K562 (cell line): ENCODE results near the gene CARD8. TPM values are rescaled to one million over a fixed set of nuclear protein-coding genes. Genes with fewer than 3 reads are reported as not detected.
A peak's percentile ranks its signal among the peaks of the same experiment; 100 is the strongest.

Experiments used
- ARID3B ChIP-seq: fragments of 250-450 bp; sonication (Bioruptor Pico); IDR thresholded peaks from 2 replicates; pipeline ENCODE4 v1.4.0; 2020; ENCODE audit warnings: borderline replicate concordance
- BRCA1 ChIP-seq, 2 experiments: fragments of 450-650 bp in 1 of 2; sonication (generic) in 1 of 2; formaldehyde crosslinking in 1 of 2; IDR thresholded peaks; 2 replicates each; pipeline versions ENCODE4 v1.5.0 to v1.6.1; 2017 to 2020; ENCODE audit warnings: mild to moderate bottlenecking in 1 of 2, missing genetic modification reagents in 1 of 2
- CHD4 ChIP-seq: fragments of 200-600 bp; sonication (generic); IDR thresholded peaks from 3 replicates; pipeline ENCODE4 v1.6.1; 2012; ENCODE audit warnings: low read depth, mild to moderate bottlenecking, mixed read lengths, low read length, inconsistent platforms; ENCODE audit not compliant: insufficient read depth, insufficient replicate concordance, poor library complexity, severe bottlenecking
- CREM ChIP-seq: IDR thresholded peaks from 2 replicates; pipeline ENCODE4 v1.6.1; 2014; ENCODE audit warnings: antibody characterized with exemption, low read depth
- CXXC5 ChIP-seq: fragments of 250-450 bp; sonication (Bioruptor Pico); IDR thresholded peaks from 2 replicates; pipeline ENCODE4 v1.8.0; 2022; ENCODE audit warnings: inconsistent platforms, mild to moderate bottlenecking, moderate library complexity
- DPF2 ChIP-seq: fragments of 450-650 bp; IDR thresholded peaks from 2 replicates; pipeline ENCODE4 v1.6.1; 2016
- EZH2 ChIP-seq: IDR thresholded peaks from 2 replicates; pipeline ENCODE4 v1.6.1; 2012; ENCODE audit warnings: low read depth, mild to moderate bottlenecking, inconsistent platforms, low read length, borderline replicate concordance
- FIP1L1 ChIP-seq: fragments of 200-400 bp; formaldehyde crosslinking; IDR thresholded peaks from 2 replicates; pipeline ENCODE4 v1.6.1; 2018; ENCODE audit warnings: mild to moderate bottlenecking, low read depth, low read length; ENCODE audit not compliant: poor library complexity, severe bottlenecking
- GTF2B ChIP-seq: IDR thresholded peaks from 2 replicates; pipeline ENCODE4 v1.6.1; 2011; ENCODE audit not compliant: insufficient read length; ENCODE audit errors: extremely low read depth
- KAT2B ChIP-seq: IDR thresholded peaks from one replicate; pipeline ENCODE4 v1.6.1; 2012; ENCODE audit warnings: low read depth, mild to moderate bottlenecking, control low read depth, inconsistent platforms, low read length, moderate library complexity
- MTA1 ChIP-seq: fragments of 450-650 bp; IDR thresholded peaks from 2 replicates; pipeline ENCODE4 v1.6.1; 2017; ENCODE audit warnings: borderline replicate concordance
- MXD1 ChIP-seq: fragments of 250-450 bp; sonication (Bioruptor Pico); IDR thresholded peaks from 2 replicates; pipeline ENCODE4 v1.8.0; 2021; ENCODE audit warnings: borderline replicate concordance, mild to moderate bottlenecking, moderate library complexity; ENCODE audit not compliant: poor library complexity, severe bottlenecking
- NR4A1 ChIP-seq, 2 experiments: fragments of 250-450 bp in 1 of 2; fragments of 450-650 bp in 1 of 2; sonication (Bioruptor Pico) in 1 of 2; IDR thresholded peaks; 2 replicates each; pipeline versions ENCODE4 v1.4.0 to v1.6.1; 2016 to 2020; ENCODE audit warnings: mild to moderate bottlenecking in 2 of 2, missing compliant biosample characterization in 1 of 2, missing genetic modification characterization in 1 of 2, moderate library complexity in 1 of 2
- SMARCC2 ChIP-seq: fragments of 450-650 bp; IDR thresholded peaks from 2 replicates; pipeline ENCODE4 v1.6.1; 2017; ENCODE audit warnings: antibody characterized with exemption, moderate library complexity, mild to moderate bottlenecking, low read depth
- TCF3 ChIP-seq: sonication (generic); formaldehyde crosslinking; IDR thresholded peaks from 2 replicates; pipeline ENCODE4 v1.4.0; 2020; ENCODE audit warnings: mild to moderate bottlenecking, missing genetic modification reagents
- ZBTB34 ChIP-seq: fragments of 250-450 bp; sonication (Bioruptor Pico); IDR thresholded peaks from 2 replicates; pipeline ENCODE4 v1.8.0; 2021; ENCODE audit warnings: mild to moderate bottlenecking, moderate library complexity
- ZNF354B ChIP-seq: fragments of 250-450 bp; sonication (Bioruptor Pico); IDR thresholded peaks from 2 replicates; pipeline ENCODE4 v1.4.0; 2020
- ZNF75A ChIP-seq: fragments of 450-650 bp; formaldehyde crosslinking; IDR thresholded peaks from 2 replicates; pipeline ENCODE4 v1.4.0; 2020; ENCODE audit warnings: mild to moderate bottlenecking
- ZNF778 ChIP-seq: fragments of 450-650 bp; formaldehyde crosslinking; IDR thresholded peaks from 2 replicates; pipeline ENCODE4 v1.4.0; 2020; ENCODE audit warnings: mild to moderate bottlenecking, moderate library complexity
- polyA plus RNA-seq, 8 experiments: library from polyadenylated mRNA; depleted of rRNA in 4 of 8; stranded (reverse) in 5 of 8; unstranded in 3 of 8; fragments of >200 nt; fragmentation: Nextera tagmentation in 2 of 8; fragmentation: Illumina TruSeq in 1 of 8; extraction: Ambion mirVana in 2 of 8; extraction: Trizol in 1 of 8; gene quantifications; 2 replicates each; pipeline versions ENCODE4 v1.2.1 to v1.2.3, GENCODE V29; 2011 to 2014; ENCODE audit warnings: inconsistent platforms in 1 of 8, missing spikeins in 1 of 8
- total RNA-seq, 7 experiments: library from RNA; depleted of rRNA in 6 of 7; stranded (reverse); fragments of >200 nt in 6 of 7; fragmentation: Illumina TruSeq in 2 of 7; extraction: Trizol in 2 of 7; gene quantifications; 2 replicates each; pipeline versions ENCODE4 v1.2.1 to v1.2.3, GENCODE V29; 2011 to 2021; ENCODE audit warnings: low replicate concordance in 1 of 7
- TF ChIP-seq, protein P1 (sequence below): sonication (generic); formaldehyde crosslinking; IDR thresholded peaks from 2 replicates; pipeline ENCODE4 v1.8.0; 2023; ENCODE audit warnings: mild to moderate bottlenecking, missing genetic modification reagents

The CARD8 gene
- total and polyA plus RNA-seq, 9 of the 15 experiments (the other 6 are each of a cell fraction or from before 2014, with no cell fraction given), result 11.5 to 26.4 (median 20.8) TPM

GRCh38 chr19:48255376-48256303 is at the start of gene CARD8 (continued):
- no peak for TF ChIP-seq ZNF778
- no peak for TF ChIP-seq MXD1
- TF ChIP-seq MTA1, result no peak
- TF ChIP-seq GTF2B, result peak; percentile 78
- TF ChIP-seq NR4A1 (CRISPR knock-in tag; IDR thresholded peaks at IDR 0.05), result no peak
- no peak for TF ChIP-seq NR4A1 (tag; IDR thresholded peaks at IDR 0.05)
- peak; percentile 61; the same call in 1 of the 2 replicates for TF ChIP-seq DPF2
- TF ChIP-seq, protein P1, sequence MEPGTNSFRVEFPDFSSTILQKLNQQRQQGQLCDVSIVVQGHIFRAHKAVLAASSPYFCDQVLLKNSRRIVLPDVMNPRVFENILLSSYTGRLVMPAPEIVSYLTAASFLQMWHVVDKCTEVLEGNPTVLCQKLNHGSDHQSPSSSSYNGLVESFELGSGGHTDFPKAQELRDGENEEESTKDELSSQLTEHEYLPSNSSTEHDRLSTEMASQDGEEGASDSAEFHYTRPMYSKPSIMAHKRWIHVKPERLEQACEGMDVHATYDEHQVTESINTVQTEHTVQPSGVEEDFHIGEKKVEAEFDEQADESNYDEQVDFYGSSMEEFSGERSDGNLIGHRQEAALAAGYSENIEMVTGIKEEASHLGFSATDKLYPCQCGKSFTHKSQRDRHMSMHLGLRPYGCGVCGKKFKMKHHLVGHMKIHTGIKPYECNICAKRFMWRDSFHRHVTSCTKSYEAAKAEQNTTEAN (CRISPR knock-in tag), result peak; percentile 81
- TF ChIP-seq BRCA1 (IDR thresholded peaks at IDR 0.05), result no peak
- no peak for TF ChIP-seq BRCA1 (CRISPR knock-in tag; IDR thresholded peaks at IDR 0.05)
- peak; percentile 79 for TF ChIP-seq CREM
- TF ChIP-seq FIP1L1, result no peak
- no peak for TF ChIP-seq KAT2B
- peak; percentile 59 for TF ChIP-seq CXXC5 (CRISPR knock-in tag)
- no peak for TF ChIP-seq EZH2
- no peak for TF ChIP-seq ARID3B
- no peak for TF ChIP-seq TCF3 (CRISPR knock-in tag)
- no peak for TF ChIP-seq ZBTB34 (CRISPR knock-in tag)
- 0 out of 2 replicates have a peak, but pooled peaks have one; percentile 63 for TF ChIP-seq SMARCC2
- no peak for TF ChIP-seq ZNF354B (CRISPR knock-in tag)
- TF ChIP-seq ZNF75A (CRISPR knock-in tag), result no peak
- TF ChIP-seq CHD4, result no peak
